Hepatocyte (in vitro differentiated cells): Measurements from ENCODE around the gene CAMTA2.

Experiments used
- EZH2 ChIP-seq: fragments of 200-600 bp; sonication (generic); IDR thresholded peaks from 2 replicates; pipeline ENCODE4 v1.6.1; 2016; ENCODE audit warnings: antibody characterized with exemption, mild to moderate bottlenecking, borderline replicate concordance
- EZH2phosphoT487 ChIP-seq: fragments of 200-600 bp; sonication (generic); IDR thresholded peaks from one replicate; pipeline ENCODE4 v1.6.1; 2018; ENCODE audit warnings: antibody characterized with exemption, mild to moderate bottlenecking, low read depth, moderate library complexity; ENCODE audit not compliant: unreplicated experiment, severe bottlenecking
- TF ChIP-seq, protein P1 (sequence below): fragments of 200-600 bp; sonication (generic); IDR thresholded peaks from 2 replicates; pipeline ENCODE4 v1.5.1; 2016; ENCODE audit warnings: antibody characterized with exemption, mild to moderate bottlenecking; ENCODE audit not compliant: poor library complexity

DNA sequence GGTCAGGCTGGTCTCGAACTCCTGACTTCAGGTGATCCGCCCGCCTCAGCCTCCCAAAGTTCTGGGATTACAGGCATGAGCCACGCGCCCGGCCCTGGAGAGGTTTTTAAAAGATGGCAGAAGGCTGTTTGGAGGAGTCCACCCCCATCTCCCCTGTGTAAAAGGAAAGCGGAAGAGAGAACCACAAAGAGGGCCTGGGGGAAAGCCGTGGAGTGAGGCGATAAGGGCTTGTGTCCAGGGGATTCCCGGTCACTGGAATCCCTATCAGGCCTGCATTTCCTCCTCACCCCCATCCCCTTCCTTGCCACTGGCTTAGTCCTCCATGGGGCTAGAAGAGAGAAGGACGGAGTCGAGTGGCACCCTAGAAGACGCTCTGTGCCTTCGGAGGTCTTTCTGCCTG is 55.5 kb downstream of the CAMTA2 start, which contains the start of gene GP1BA:
- TF ChIP-seq, protein P1, sequence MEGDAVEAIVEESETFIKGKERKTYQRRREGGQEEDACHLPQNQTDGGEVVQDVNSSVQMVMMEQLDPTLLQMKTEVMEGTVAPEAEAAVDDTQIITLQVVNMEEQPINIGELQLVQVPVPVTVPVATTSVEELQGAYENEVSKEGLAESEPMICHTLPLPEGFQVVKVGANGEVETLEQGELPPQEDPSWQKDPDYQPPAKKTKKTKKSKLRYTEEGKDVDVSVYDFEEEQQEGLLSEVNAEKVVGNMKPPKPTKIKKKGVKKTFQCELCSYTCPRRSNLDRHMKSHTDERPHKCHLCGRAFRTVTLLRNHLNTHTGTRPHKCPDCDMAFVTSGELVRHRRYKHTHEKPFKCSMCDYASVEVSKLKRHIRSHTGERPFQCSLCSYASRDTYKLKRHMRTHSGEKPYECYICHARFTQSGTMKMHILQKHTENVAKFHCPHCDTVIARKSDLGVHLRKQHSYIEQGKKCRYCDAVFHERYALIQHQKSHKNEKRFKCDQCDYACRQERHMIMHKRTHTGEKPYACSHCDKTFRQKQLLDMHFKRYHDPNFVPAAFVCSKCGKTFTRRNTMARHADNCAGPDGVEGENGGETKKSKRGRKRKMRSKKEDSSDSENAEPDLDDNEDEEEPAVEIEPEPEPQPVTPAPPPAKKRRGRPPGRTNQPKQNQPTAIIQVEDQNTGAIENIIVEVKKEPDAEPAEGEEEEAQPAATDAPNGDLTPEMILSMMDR: no peak
- TF ChIP-seq EZH2 (no peak), EZH2phosphoT487 (no peak)
